Adrenal gland (tissue), 5 donors: ENCODE results near the gene CDC73.

ENCODE experiments used
- POLR2A ChIP-seq, 2 donors: fragments of 450-650 bp; IDR thresholded peaks; one replicate each; pipeline ENCODE4 v1.6.1; 2017; ENCODE audit warnings: antibody characterized with exemption in 2 of 2, mild to moderate bottlenecking in 2 of 2, moderate library complexity in 1 of 2
- TF ChIP-seq, protein P1 (sequence below), 6 experiments: fragments of 450-650 bp in 4 of 6; fragments of 200-600 bp in 2 of 6; sonication (generic) in 1 of 6; IDR thresholded peaks; 1 replicate in 5 of 6; 2 replicates in 1 of 6; pipeline versions ENCODE4 v1.5.1 to v1.8.0; 2016 to 2021; ENCODE audit warnings: antibody characterized with exemption in 6 of 6, mild to moderate bottlenecking in 2 of 6, moderate library complexity in 1 of 6
- donor health status: DM: no; HTN: no; CAD: no.

DNA sequence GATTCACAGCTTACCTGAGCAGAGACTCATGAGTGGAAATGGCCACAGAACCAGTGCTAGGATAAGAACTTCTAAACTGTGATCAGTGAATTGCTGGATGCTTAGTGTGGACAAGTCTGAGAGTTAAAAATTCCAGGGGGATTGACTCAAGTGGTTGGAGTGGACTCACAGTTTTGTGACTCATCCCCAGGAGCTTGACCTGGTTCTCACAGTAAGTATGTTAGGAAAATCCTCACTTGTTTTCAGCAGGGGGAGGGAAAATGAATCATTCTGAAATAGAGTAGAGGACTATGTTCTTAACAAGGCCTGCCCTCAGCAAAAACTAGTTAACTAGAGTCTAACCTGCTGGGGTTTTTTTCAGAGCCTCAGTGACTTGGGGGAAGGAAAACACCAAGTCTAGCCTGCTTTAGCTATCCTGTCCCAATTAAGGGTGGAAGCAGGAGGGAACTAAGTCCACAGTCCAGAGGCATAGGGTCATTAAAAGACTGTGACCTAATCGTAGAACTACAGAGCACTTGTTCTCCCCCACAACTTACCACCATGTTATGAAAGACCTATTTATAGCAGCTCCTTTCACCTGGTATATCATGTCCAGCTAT, 6.1 kb upstream of the CDC73 start:
- peak in 1 of 2 donors; percentile 10 for TF ChIP-seq POLR2A (IDR thresholded peaks at IDR 0.05)
- TF ChIP-seq, protein P1, sequence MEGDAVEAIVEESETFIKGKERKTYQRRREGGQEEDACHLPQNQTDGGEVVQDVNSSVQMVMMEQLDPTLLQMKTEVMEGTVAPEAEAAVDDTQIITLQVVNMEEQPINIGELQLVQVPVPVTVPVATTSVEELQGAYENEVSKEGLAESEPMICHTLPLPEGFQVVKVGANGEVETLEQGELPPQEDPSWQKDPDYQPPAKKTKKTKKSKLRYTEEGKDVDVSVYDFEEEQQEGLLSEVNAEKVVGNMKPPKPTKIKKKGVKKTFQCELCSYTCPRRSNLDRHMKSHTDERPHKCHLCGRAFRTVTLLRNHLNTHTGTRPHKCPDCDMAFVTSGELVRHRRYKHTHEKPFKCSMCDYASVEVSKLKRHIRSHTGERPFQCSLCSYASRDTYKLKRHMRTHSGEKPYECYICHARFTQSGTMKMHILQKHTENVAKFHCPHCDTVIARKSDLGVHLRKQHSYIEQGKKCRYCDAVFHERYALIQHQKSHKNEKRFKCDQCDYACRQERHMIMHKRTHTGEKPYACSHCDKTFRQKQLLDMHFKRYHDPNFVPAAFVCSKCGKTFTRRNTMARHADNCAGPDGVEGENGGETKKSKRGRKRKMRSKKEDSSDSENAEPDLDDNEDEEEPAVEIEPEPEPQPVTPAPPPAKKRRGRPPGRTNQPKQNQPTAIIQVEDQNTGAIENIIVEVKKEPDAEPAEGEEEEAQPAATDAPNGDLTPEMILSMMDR (IDR thresholded peaks at IDR 0.05), result no peak
